GM12878 (cell line): Measurements from ENCODE around the gene BAK1. TPM values are rescaled to one million over a fixed set of nuclear protein-coding genes. Genes with fewer than 3 reads are reported as not detected.

Experiments used
- ATAC-seq: fragments of 200-7000 bp; cut with Tn5 transposase; 3 replicates; pipeline ENCODE4 v1.9.1; 2020; ENCODE audit warnings: mild to moderate bottlenecking, moderate library complexity
- BruUV-seq: library from RNA; stranded (reverse); fragments of 400-500 nt; replicated peaks from 2 replicates; lab custom pipeline; 2021; lab: Mats Ljungman, UMichigan
- CTCF ChIA-PET: fragments of 300-600 bp; sonication (Branson Sonifier 250); formaldehyde crosslinking; extraction: SDS; loops from one replicate; lab custom pipeline; 2021; ENCODE audit warnings: inconsistent platforms; lab: Yijun Ruan, JAX
- POLR2A ChIA-PET: fragments of 350-600 bp; formaldehyde crosslinking; extraction: SDS; loops from one replicate; lab custom pipeline; 2021; ENCODE audit warnings: inconsistent platforms; lab: Charles Lee
- RAD21 ChIA-PET: fragments of 300-600 bp; sonication (Branson Sonifier 250); formaldehyde crosslinking; loops from one replicate; lab custom pipeline; 2023; ENCODE audit warnings: antibody characterized with exemption; ENCODE audit not compliant: unreplicated experiment; lab: Charles Lee
- SMC1A ChIA-PET: fragments of 300-600 bp; sonication (Branson Sonifier 250); formaldehyde crosslinking; loops from one replicate; lab custom pipeline; 2023; ENCODE audit not compliant: unreplicated experiment, uncharacterized antibody; lab: Charles Lee
- DNase-seq: peaks from one replicate; pipeline ENCODE4 v3.0.0-alpha.2; 2011; ENCODE audit warnings: low read depth, low spot score
- FAIRE-seq: peaks from 3 replicates; lab custom pipeline; 2011; peaks lifted over from hg19 to GRCh38; lab: Jason Lieb, UNC
- H2AFZ ChIP-seq: 2 replicates; pipeline ENCODE4 v1.6.0; 2011; ENCODE audit warnings: low read depth, low read length, control low read depth; ENCODE audit not compliant: control insufficient read depth
- H3K27ac ChIP-seq: 2 replicates; pipeline ENCODE4 v1.5.1; 2011; ENCODE audit warnings: control low read depth; ENCODE audit not compliant: control insufficient read depth, insufficient read depth
- H3K27me3 ChIP-seq, 2 experiments: replicated peaks in 1 of 2; 2 replicates each; pipeline versions ENCODE4 v1.6.0 to v1.6.1; 2011; ENCODE audit warnings: low read length in 1 of 2; ENCODE audit not compliant: control insufficient read depth in 2 of 2, insufficient read depth in 2 of 2
- H3K36me3 ChIP-seq, 2 experiments: 2 replicates each; pipeline ENCODE4 v1.5.1; 2011; ENCODE audit warnings: low read length in 1 of 2; ENCODE audit not compliant: control insufficient read depth in 2 of 2, insufficient read depth in 2 of 2
- H3K4me1 ChIP-seq: 2 replicates; pipeline ENCODE4 v1.6.1; 2011; ENCODE audit warnings: mild to moderate bottlenecking, low read length, moderate library complexity, mixed read lengths; ENCODE audit not compliant: control insufficient read depth, insufficient read depth
- H3K4me2 ChIP-seq: 2 replicates; pipeline ENCODE4 v1.6.0; 2011; ENCODE audit warnings: control low read depth; ENCODE audit not compliant: control insufficient read depth, insufficient read depth
- H3K4me3 ChIP-seq: fragments of 200-600 bp; sonication (generic); 2 replicates; pipeline ENCODE4 v1.5.1; 2016
- H3K79me2 ChIP-seq: 2 replicates; pipeline ENCODE4 v1.6.0; 2011; ENCODE audit warnings: low read length; ENCODE audit not compliant: control insufficient read depth, insufficient read depth
- H3K9ac ChIP-seq: 2 replicates; pipeline ENCODE4 v1.8.0; 2011; ENCODE audit warnings: low read length, control low read depth, mixed read lengths; ENCODE audit not compliant: control insufficient read depth, insufficient read depth
- H3K9me3 ChIP-seq: replicated peaks from 3 replicates; pipeline ENCODE4 v1.5.1; 2011; ENCODE audit warnings: mild to moderate bottlenecking, low read length; ENCODE audit not compliant: control insufficient read depth, insufficient read depth
- H4K20me1 ChIP-seq: 2 replicates; pipeline ENCODE4 v1.6.0; 2011; ENCODE audit not compliant: control insufficient read depth, insufficient read depth
- BCL3 ChIP-seq: IDR thresholded peaks from 2 replicates; pipeline ENCODE4 v1.6.1; 2011; ENCODE audit warnings: borderline replicate concordance, low read depth, mild to moderate bottlenecking, moderate library complexity, low read length; ENCODE audit not compliant: insufficient read depth, poor library complexity, severe bottlenecking
- EP300 ChIP-seq, 2 experiments: fragments of 150-350 bp in 1 of 2; IDR thresholded peaks; 2 replicates each; pipeline ENCODE4 v1.6.1; 2011 to 2012; ENCODE audit warnings: low read depth in 2 of 2, low read length in 2 of 2, borderline replicate concordance in 1 of 2, improper control_type of control experiment in 1 of 2, inconsistent platforms in 1 of 2; ENCODE audit not compliant: control insufficient read depth in 1 of 2
- HDAC2 ChIP-seq: fragments of 200-600 bp; sonication (generic); IDR thresholded peaks from 2 replicates; pipeline ENCODE4 v1.6.1; 2017
- HDGF ChIP-seq: fragments of 450-650 bp; IDR thresholded peaks from 2 replicates; pipeline ENCODE4 v1.6.1; 2016; ENCODE audit warnings: antibody characterized with exemption
- LARP7 ChIP-seq: fragments of 450-650 bp; IDR thresholded peaks from 2 replicates; pipeline ENCODE4 v1.6.1; 2017; ENCODE audit warnings: mild to moderate bottlenecking
- MXI1 ChIP-seq: fragments of 150-350 bp; IDR thresholded peaks from 2 replicates; pipeline ENCODE4 v1.6.1; 2011; ENCODE audit warnings: low read depth, mild to moderate bottlenecking, inconsistent platforms, low read length, improper control_type of control experiment
- POU2F2 ChIP-seq: IDR thresholded peaks from 3 replicates; pipeline ENCODE4 v1.6.1; 2011; ENCODE audit warnings: low read depth, mild to moderate bottlenecking, low read length, borderline replicate concordance
- ZNF274 ChIP-seq: IDR thresholded peaks from one replicate; pipeline ENCODE4 v1.8.0; 2011; ENCODE audit not compliant: insufficient read length, insufficient read depth
- ZNF687 ChIP-seq: fragments of 450-650 bp; IDR thresholded peaks from 2 replicates; pipeline ENCODE4 v1.6.1; 2017; ENCODE audit warnings: mild to moderate bottlenecking, moderate library complexity
- WGBS: methylation state at CpG from one replicate; pipeline ENCODE4 v1.1.6; 2016; ENCODE audit warnings: low lambda C conversion rate; ENCODE audit not compliant: insufficient replicate concordance, insufficient coverage; ENCODE audit errors: missing lambda C conversion rate; 5-methylcytosine and 5-hydroxymethylcytosine counted together
- in situ Hi-C: fragments of 300-500 bp; cut with MboI; formaldehyde crosslinking; loops from 9 replicates; pipeline ENCODE4 v1.14.3; 2018; ENCODE audit warnings: mixed read lengths
- intact Hi-C: fragments of 100-400 bp; cut with micrococcal nuclease; formaldehyde crosslinking; loops from one replicate; pipeline ENCODE4 v1.14.2; 2022; ENCODE audit not compliant: unreplicated experiment
- polyA plus RNA-seq, 11 experiments: library from polyadenylated mRNA; depleted of rRNA in 4 of 11; unstranded in 6 of 11; stranded (reverse) in 5 of 11; fragments of >200 nt; fragmentation: Nextera tagmentation in 4 of 11; fragmentation: Illumina TruSeq in 1 of 11; extraction: Ambion mirVana in 4 of 11; extraction: Trizol in 1 of 11; gene quantifications; 1 replicate in 1 of 11; 2 replicates in 10 of 11; pipeline versions ENCODE4 v1.2.1 to v1.2.3, GENCODE V29; 2011 to 2016; ENCODE audit warnings: inconsistent platforms in 2 of 11, missing spikeins in 2 of 11, low read depth in 1 of 11
- total RNA-seq, 4 experiments: library from RNA; depleted of rRNA in 3 of 4; stranded (reverse); fragments of >200 nt in 3 of 4; fragmentation: Illumina TruSeq in 1 of 4; extraction: Trizol in 1 of 4; gene quantifications; 2 replicates each; pipeline versions ENCODE4 v1.2.1 to v1.2.3, GENCODE V29; 2013 to 2021

Gene BAK1
- total and polyA plus RNA-seq, 10 of the 15 experiments (the other 5 are each of a cell fraction or from before 2014, with no cell fraction given), result 6.3 to 65.8 (median 29.6) TPM

DNA sequence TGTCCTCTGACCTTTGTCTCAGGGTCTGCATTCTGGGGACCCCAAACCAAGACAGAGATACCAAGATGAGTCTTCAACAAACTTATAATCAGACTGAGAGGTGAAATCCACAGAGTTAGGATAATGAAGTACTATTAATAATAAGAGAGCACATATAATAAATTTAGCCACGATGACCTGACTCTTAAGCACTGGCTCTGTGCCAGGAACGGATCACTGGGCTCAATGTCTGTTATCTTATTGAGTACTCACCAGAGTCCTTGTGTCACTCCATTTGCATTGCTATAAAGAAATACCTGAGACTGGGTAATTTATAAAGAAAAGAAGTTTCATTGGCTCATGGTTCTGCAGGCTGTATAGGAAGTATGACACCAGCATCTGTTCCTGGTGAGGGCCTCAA, 22.1 kb upstream of the BAK1 start:
- no TSS peak for BruUV-seq
- ChIA-PET POLR2A (no interaction called here), SMC1A (interaction anchor here (1.3 kb wide), 1 partner anchor 13 kb away, joined by 4 read pairs; no protein-coding TSS in a partner anchor)

More for the DNA sequence above, 22.1 kb upstream of the BAK1 start:
- H3K4me3 ChIP-seq, result no peak overlapping the region
- ChIA-PET RAD21 (no interaction called here), CTCF (interaction anchor here (5.0 kb wide), 1 partner anchor 12 kb away, joined by 19 read pairs; no protein-coding TSS in a partner anchor)
- no peak overlapping the region for H2AFZ ChIP-seq
- no peaks in the 10 kb centered on the region for H3K27me3 ChIP-seq
- WGBS, result 38% methylated on average over 2 of the region's 2 CpGs
- intact Hi-C loops, result no loop called here
- peaks cover under 1% of the 10 kb centered on the region for H3K4me1 ChIP-seq
- FAIRE-seq, result no peak
- no peak for ATAC-seq
- no peaks in the 10 kb centered on the region for H3K36me3 ChIP-seq
- no peak overlapping the region for H3K27ac ChIP-seq
- no peaks in the 10 kb centered on the region for H3K9me3 ChIP-seq
- H4K20me1 ChIP-seq, result no peaks in the 10 kb centered on the region
- TF ChIP-seq ZNF274, result no peak
- no peak for TF ChIP-seq ZNF687
- TF ChIP-seq BCL3, result no peak
- no peak for TF ChIP-seq POU2F2
- TF ChIP-seq LARP7, result no peak
- no peak for TF ChIP-seq HDGF
- TF ChIP-seq HDAC2, result no peak
- no peak for TF ChIP-seq EP300 (IDR thresholded peaks at IDR 0.05; ENCODE audit: borderline replicate concordance in 1 of 2, control insufficient read depth in 1 of 2, low read depth in 2 of 2, low read length in 2 of 2)
- no peak for TF ChIP-seq MXI1
- H3K9ac ChIP-seq, result no peak overlapping the region
- in situ Hi-C loops, result no loop called here
- H3K4me2 ChIP-seq, result no peak overlapping the region
- no peak for DNase-seq
- H3K79me2 ChIP-seq, result no peaks in the 10 kb centered on the region
